CD4-positive, alpha-beta T cell (primary cell): ENCODE data around the gene GJD2. TPM values are rescaled to one million over a fixed set of nuclear protein-coding genes. Genes with fewer than 3 reads are reported as not detected.

ENCODE experiments used
- ATAC-seq: fragments of 200-7000 bp; cut with Tn5 transposase; one replicate; pipeline ENCODE4 v1.10.0; 2022; ENCODE audit warnings: mild to moderate bottlenecking; ENCODE audit not compliant: poor library complexity
- CTCF ChIA-PET: fragments of 350-600 bp; sonication (Branson Sonifier 250); formaldehyde crosslinking; loops from one replicate; lab custom pipeline; 2021; ENCODE audit warnings: antibody characterized with exemption, inconsistent platforms; lab: Charles Lee
- POLR2A ChIA-PET: fragments of 350-600 bp; sonication (Branson Sonifier 250); formaldehyde crosslinking; loops from one replicate; lab custom pipeline; 2021; ENCODE audit warnings: antibody characterized with exemption, inconsistent platforms; lab: Charles Lee
- DNase-seq, 14 experiments: peaks; one replicate each; pipeline ENCODE4 v3.0.0-alpha.2; 2013 to 2020; ENCODE audit warnings: mixed read lengths in 2 of 14
- H3K27ac ChIP-seq, 2 donors: one replicate each; pipeline versions ENCODE4 v1.5.1 to v1.7.0; 2013; ENCODE audit warnings: low read length in 2 of 2, low read depth in 1 of 2, mild to moderate bottlenecking in 1 of 2
- H3K27me3 ChIP-seq, 2 experiments: 1 replicate in 1 of 2; 2 replicates in 1 of 2; pipeline versions ENCODE4 v1.6.1 to v1.7.0; 2013; ENCODE audit warnings: low read length in 2 of 2, control low read depth in 1 of 2, mild to moderate bottlenecking in 1 of 2, moderate library complexity in 1 of 2; ENCODE audit not compliant: insufficient read depth in 2 of 2, control insufficient read depth in 1 of 2
- H3K36me3 ChIP-seq: one replicate; pipeline ENCODE4 v1.6.1; 2013; ENCODE audit warnings: low read length, control low read depth; ENCODE audit not compliant: insufficient read depth
- H3K4me1 ChIP-seq: one replicate; pipeline ENCODE4 v1.6.1; 2013; ENCODE audit warnings: low read length, control low read depth; ENCODE audit not compliant: insufficient read depth
- H3K4me3 ChIP-seq: one replicate; pipeline ENCODE4 v1.5.1; 2013; ENCODE audit warnings: mild to moderate bottlenecking, low read length, moderate library complexity
- H3K9me3 ChIP-seq, 2 experiments: 1 replicate in 1 of 2; 2 replicates in 1 of 2; pipeline versions ENCODE4 v1.6.1 to v1.7.0; 2013; ENCODE audit warnings: low read length in 2 of 2, mild to moderate bottlenecking in 2 of 2, control low read depth in 1 of 2, moderate library complexity in 1 of 2; ENCODE audit not compliant: control insufficient read depth in 1 of 2, insufficient read depth in 1 of 2
- H3K27ac Mint-ChIP-seq: one replicate; pipeline ENCODE4 v1.8.0; 2020; ENCODE audit warnings: mixed read lengths
- H3K27me3 Mint-ChIP-seq: one replicate; pipeline ENCODE4 v1.8.0; 2021; ENCODE audit warnings: mixed read lengths
- H3K36me3 Mint-ChIP-seq: one replicate; pipeline ENCODE4 v1.8.0; 2021; ENCODE audit warnings: low read depth, mixed read lengths
- H3K4me1 Mint-ChIP-seq: one replicate; pipeline ENCODE4 v1.8.0; 2021; ENCODE audit warnings: low read depth, mixed read lengths
- H3K4me3 Mint-ChIP-seq: one replicate; pipeline ENCODE4 v1.8.0; 2020; ENCODE audit warnings: mild to moderate bottlenecking, mixed read lengths
- H3K9me3 Mint-ChIP-seq: one replicate; pipeline ENCODE4 v1.8.0; 2020; ENCODE audit warnings: mixed read lengths
- CTCF ChIP-seq: fragments of 200-600 bp; IDR thresholded peaks from one replicate; pipeline ENCODE4 v1.8.0; 2022; ENCODE audit warnings: antibody characterized with exemption, mild to moderate bottlenecking
- intact Hi-C, 2 experiments: fragments of 100-400 bp; cut with DNase I in 1 of 2; cut with micrococcal nuclease in 1 of 2; formaldehyde crosslinking; loops; one replicate each; pipeline versions ENCODE4 v1.15.1 to v1.9.0; 2023 to 2025; cut with DNase I, micrococcal nuclease
- total RNA-seq, 174 experiments: library from RNA in 2 of 174; stranded (reverse) in 2 of 174; gene quantifications; one replicate each; pipeline ENCODE4 v1.2.3 and lab custom pipeline; 2021 to 2026

GJD2 gene
- total RNA-seq, 2 experiments from 2014 or later, result not detected

- ChIA-PET POLR2A (no interaction called here), CTCF (no interaction called here)
- H3K27ac ChIP-seq, result no peak overlapping the region
- H3K4me1 Mint-ChIP-seq, result no peaks in the 10 kb centered on the region
- H3K4me3 ChIP-seq, result no peak overlapping the region
- H3K4me3 Mint-ChIP-seq, result no peak overlapping the region
- H3K9me3 ChIP-seq, result no peaks in the 10 kb centered on the region
- no peak for ATAC-seq
- no peaks in the 10 kb centered on the region for H3K36me3 ChIP-seq
- peaks cover 3 to 14% of the 10 kb centered on the region in 2 experiments for H3K27me3 ChIP-seq
- H3K27ac Mint-ChIP-seq, result no peak overlapping the region
- intact Hi-C loops, result loop anchor here in 1 of 2 experiments (10.0 kb wide), 1 partner anchor 61 kb away; no protein-coding TSS in a partner anchor
- TF ChIP-seq CTCF, result no peak
- no peak for DNase-seq
- H3K36me3 Mint-ChIP-seq, result no peaks in the 10 kb centered on the region
- no peaks in the 10 kb centered on the region for H3K4me1 ChIP-seq
- H3K9me3 Mint-ChIP-seq, result peaks cover 4% of the 10 kb centered on the region
- peaks cover 51% of the 10 kb centered on the region for H3K27me3 Mint-ChIP-seq
These were observed 28.6 kb upstream of the GJD2 start for GRCh38 chr15:34783431-34783830.

- Histone ChIP-seq H3K27me3 (peaks cover 3 to 14% of the 10 kb centered on the region in 2 experiments), H3K9me3 (no peaks in the 10 kb centered on the region), H3K27ac (no peak overlapping the region), H3K4me1 (no peaks in the 10 kb centered on the region), H3K4me3 (no peak overlapping the region), H3K36me3 (no peaks in the 10 kb centered on the region)
- H3K4me1 Mint-ChIP-seq, result no peaks in the 10 kb centered on the region
- intact Hi-C loops, result loop anchor here in 1 of 2 experiments (10.0 kb wide), 1 partner anchor 62 kb away; no protein-coding TSS in a partner anchor
- ChIA-PET CTCF (no interaction called here), POLR2A (no interaction called here)
- no peak overlapping the region for H3K27ac Mint-ChIP-seq
- ATAC-seq (no peak), DNase-seq (no peak)
- no peak for TF ChIP-seq CTCF
- H3K4me3 Mint-ChIP-seq, result no peak overlapping the region
- H3K9me3 Mint-ChIP-seq, result peaks cover 4% of the 10 kb centered on the region
- H3K27me3 Mint-ChIP-seq, result peaks cover 51% of the 10 kb centered on the region
- H3K36me3 Mint-ChIP-seq, result no peaks in the 10 kb centered on the region
These were observed 28.1 kb upstream of the GJD2 start for GRCh38 chr15:34782901-34783300.

GRCh38 chr15:34780725-34781124 is 25.9 kb upstream of the GJD2 start:
- peaks cover 4% of the 10 kb centered on the region for H3K9me3 Mint-ChIP-seq
- Histone ChIP-seq H3K36me3 (no peaks in the 10 kb centered on the region), H3K27me3 (peaks cover 0 to 5% of the 10 kb centered on the region in 2 experiments), H3K4me3 (no peak overlapping the region), H3K27ac (no peak overlapping the region), H3K4me1 (no peaks in the 10 kb centered on the region), H3K9me3 (no peaks in the 10 kb centered on the region)
- CTCF ChIA-PET, result interaction anchor here (0.7 kb wide), 1 partner anchor 664 kb away, joined by 4 read pairs; no protein-coding TSS in a partner anchor
- no peak for ATAC-seq
- POLR2A ChIA-PET, result no interaction called here
- H3K4me3 Mint-ChIP-seq, result no peak overlapping the region
- no peak overlapping the region for H3K27ac Mint-ChIP-seq
- no peaks in the 10 kb centered on the region for H3K36me3 Mint-ChIP-seq
- intact Hi-C loops, result loop anchor here in 1 of 2 experiments (10.0 kb wide), 1 partner anchor 64 kb away; no protein-coding TSS in a partner anchor
- peaks cover 46% of the 10 kb centered on the region for H3K27me3 Mint-ChIP-seq
- H3K4me1 Mint-ChIP-seq, result no peaks in the 10 kb centered on the region
- no peak for TF ChIP-seq CTCF
- no peak for DNase-seq
